Ishikawa (cell line): ENCODE data around the gene DENND4C.

Source experiments
- CEBPB ChIP-seq: IDR thresholded peaks from 2 replicates; pipeline ENCODE4 v1.6.1; 2012
- CREB1 ChIP-seq: IDR thresholded peaks from 2 replicates; pipeline ENCODE4 v1.6.1; 2012; ENCODE audit warnings: low read depth
- EGR1 ChIP-seq: IDR thresholded peaks from 2 replicates; pipeline ENCODE4 v1.6.1; 2012
- EP300 ChIP-seq: IDR thresholded peaks from 2 replicates; pipeline ENCODE4 v1.6.1; 2012; ENCODE audit warnings: borderline replicate concordance
- FOXM1 ChIP-seq: IDR thresholded peaks from 2 replicates; pipeline ENCODE4 v1.6.1; 2012; ENCODE audit warnings: low read depth, borderline replicate concordance
- NFIC ChIP-seq: IDR thresholded peaks from 2 replicates; pipeline ENCODE4 v1.6.1; 2012
- RAD21 ChIP-seq: IDR thresholded peaks from 2 replicates; pipeline ENCODE4 v1.6.1; 2012; ENCODE audit warnings: low read depth
- REST ChIP-seq: IDR thresholded peaks from 2 replicates; pipeline ENCODE4 v1.6.1; 2012; ENCODE audit warnings: low read depth, mild to moderate bottlenecking
- TAF1 ChIP-seq: IDR thresholded peaks from 2 replicates; pipeline ENCODE4 v1.6.1; 2012; ENCODE audit warnings: low read depth, mild to moderate bottlenecking
- TCF12 ChIP-seq: IDR thresholded peaks from 2 replicates; pipeline ENCODE4 v1.6.1; 2012; ENCODE audit warnings: low read depth
- TEAD4 ChIP-seq: IDR thresholded peaks from 2 replicates; pipeline ENCODE4 v1.6.1; 2012
- USF1 ChIP-seq: IDR thresholded peaks from 2 replicates; pipeline ENCODE4 v1.6.1; 2012
- YY1 ChIP-seq: IDR thresholded peaks from 2 replicates; pipeline ENCODE4 v1.6.1; 2012; ENCODE audit warnings: low read depth
- ZBTB7A ChIP-seq: IDR thresholded peaks from 2 replicates; pipeline ENCODE4 v1.6.1; 2012; ENCODE audit warnings: low read depth
- TF ChIP-seq, protein P1 (sequence below): IDR thresholded peaks from 2 replicates; pipeline ENCODE4 v1.6.1; 2012

DENND4C gene

DNA sequence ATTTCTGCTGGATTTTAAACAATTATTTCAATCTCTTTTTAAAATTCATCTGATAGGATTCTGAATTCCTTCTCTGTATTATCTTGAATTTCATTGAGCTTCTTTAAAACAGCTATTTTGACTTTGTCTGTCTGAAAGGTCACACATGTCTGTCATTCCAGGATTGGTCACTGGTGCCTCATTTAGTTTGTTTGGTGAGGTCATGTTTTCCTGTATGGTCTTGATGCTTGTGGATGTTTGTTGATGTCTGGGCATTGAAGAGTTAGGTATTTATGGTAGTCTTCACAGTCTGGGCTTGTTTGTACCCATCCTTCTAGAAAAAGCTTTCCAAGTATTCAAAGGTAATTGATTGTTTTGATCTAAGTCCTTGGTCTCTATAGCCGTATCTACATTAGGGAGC lies 39.1 kb downstream of the DENND4C start:
- no peak for TF ChIP-seq EGR1
- TF ChIP-seq REST: no peak
- TF ChIP-seq, protein P1, sequence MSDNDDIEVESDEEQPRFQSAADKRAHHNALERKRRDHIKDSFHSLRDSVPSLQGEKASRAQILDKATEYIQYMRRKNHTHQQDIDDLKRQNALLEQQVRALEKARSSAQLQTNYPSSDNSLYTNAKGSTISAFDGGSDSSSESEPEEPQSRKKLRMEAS: no peak
- no peak for TF ChIP-seq CEBPB
- TF ChIP-seq TCF12: no peak
- no peak for TF ChIP-seq CREB1
- TF ChIP-seq EP300: no peak
- no peak for TF ChIP-seq ZBTB7A
- TF ChIP-seq YY1: no peak
- TF ChIP-seq FOXM1: no peak
- TF ChIP-seq TEAD4: no peak
- TF ChIP-seq USF1: no peak
- TF ChIP-seq NFIC: no peak
- no peak for TF ChIP-seq RAD21
- no peak for TF ChIP-seq TAF1

DNA sequence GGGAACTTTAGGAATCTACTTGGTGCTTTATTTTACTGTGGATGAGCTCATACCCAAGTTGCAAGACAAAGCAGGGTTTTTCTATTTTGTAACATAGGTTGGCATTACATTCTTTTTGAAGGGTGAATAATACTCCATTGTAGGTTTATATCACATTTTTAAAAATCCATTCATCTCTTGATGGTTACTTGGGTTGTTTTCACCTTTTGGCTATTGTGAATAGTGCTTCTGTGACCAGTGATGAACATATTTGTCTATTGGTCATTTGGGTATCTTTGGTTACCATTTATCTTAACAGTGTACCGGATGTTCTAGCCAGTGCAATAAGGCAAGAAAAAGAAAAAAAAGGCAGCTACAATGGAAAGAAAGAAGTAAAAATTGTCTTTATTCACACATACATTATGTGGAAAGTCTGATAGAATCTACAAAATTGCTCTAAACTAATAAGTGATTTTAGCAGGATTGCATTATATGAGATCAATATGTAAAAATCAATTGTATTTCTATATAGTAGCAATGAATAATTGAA lies 40.0 kb downstream of the DENND4C start:
- TF ChIP-seq RAD21: no peak

GRCh38 chr9:19271081-19271480 lies 40.6 kb downstream of the DENND4C start:
- TF ChIP-seq, protein P1: no peak
- TF ChIP-seq REST (no peak), CREB1 (no peak), RAD21 (no peak), TCF12 (no peak), EGR1 (no peak), USF1 (no peak), TEAD4 (no peak)

DNA sequence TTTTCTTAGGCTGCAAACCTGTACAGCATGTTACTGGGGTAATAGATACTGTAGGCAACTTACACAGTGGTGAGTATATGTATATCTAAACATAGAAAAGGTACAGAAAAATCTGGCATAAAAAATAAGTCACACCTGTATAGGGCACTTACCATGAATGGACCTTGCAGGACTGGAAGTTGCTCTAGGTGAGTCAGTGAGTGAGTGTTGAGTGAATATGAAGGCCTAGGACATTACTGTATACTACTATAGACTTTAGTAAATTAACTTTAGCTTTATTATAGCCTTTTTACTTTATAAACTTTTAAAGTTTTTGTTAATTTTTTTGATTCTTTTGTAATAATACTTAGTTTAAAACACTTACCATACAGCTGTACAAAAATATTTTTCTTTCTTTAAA lies 51.3 kb downstream of the DENND4C start:
- TF ChIP-seq TCF12 (no peak), REST (no peak), YY1 (no peak), RAD21 (no peak), FOXM1 (no peak), NFIC (no peak), ZBTB7A (no peak), EGR1 (no peak), EP300 (no peak), USF1 (no peak), TEAD4 (no peak), CREB1 (no peak), TAF1 (no peak), CEBPB (no peak)
- TF ChIP-seq, protein P1: no peak
